WTC11 (cell line): ENCODE data around the gene SYNPO2. TPM values are rescaled to one million over a fixed set of nuclear protein-coding genes. Genes with fewer than 3 reads are reported as not detected.

Experiments used
- ATAC-seq: fragments of 200-7000 bp; cut with Tn5 transposase; 2 replicates; pipeline ENCODE4 v1.10.0; 2021; ENCODE audit warnings: mild to moderate bottlenecking, moderate library complexity
- CTCF ChIA-PET: fragments of 300-600 bp; sonication (Branson Sonifier 250); formaldehyde crosslinking; loops from one replicate; lab custom pipeline; 2021; ENCODE audit warnings: antibody characterized with exemption; lab: Charles Lee
- POLR2A ChIA-PET: fragments of 350-600 bp; sonication (Branson Sonifier 250); formaldehyde crosslinking; loops from one replicate; lab custom pipeline; 2021; ENCODE audit warnings: antibody characterized with exemption; lab: Charles Lee
- DNase-seq: peaks from one replicate; pipeline ENCODE4 v3.0.0; 2021; ENCODE audit warnings: low spot score
- H3K27ac Mint-ChIP-seq: 2 replicates; pipeline ENCODE4 v1.8.0; 2021; ENCODE audit warnings: mixed read lengths
- H3K27me3 Mint-ChIP-seq: 2 replicates; pipeline ENCODE4 v1.8.0; 2021; ENCODE audit warnings: low read depth, mild to moderate bottlenecking, moderate library complexity, mixed read lengths
- H3K36me3 Mint-ChIP-seq: 2 replicates; pipeline ENCODE4 v1.8.0; 2021; ENCODE audit warnings: mixed read lengths
- H3K4me1 Mint-ChIP-seq: 2 replicates; pipeline ENCODE4 v1.8.0; 2022; ENCODE audit warnings: mixed read lengths
- H3K4me3 Mint-ChIP-seq: 2 replicates; pipeline ENCODE4 v1.8.0; 2021; ENCODE audit warnings: mild to moderate bottlenecking, moderate library complexity, mixed read lengths
- H3K9me3 Mint-ChIP-seq: 2 replicates; pipeline ENCODE4 v1.8.0; 2021; ENCODE audit warnings: mixed read lengths
- CBFB ChIP-seq: sonication (generic); formaldehyde crosslinking; IDR thresholded peaks from 2 replicates; pipeline ENCODE4 v1.8.1; 2022; ENCODE audit warnings: mild to moderate bottlenecking, low read depth, missing genetic modification reagents
- CREB1 ChIP-seq: sonication (generic); formaldehyde crosslinking; IDR thresholded peaks from 2 replicates; pipeline ENCODE4 v1.8.0; 2023; ENCODE audit warnings: mild to moderate bottlenecking, missing genetic modification reagents
- EMX1 ChIP-seq: fragments of 250-450 bp; sonication (Bioruptor Pico); IDR thresholded peaks from 2 replicates; pipeline ENCODE4 v1.8.0; 2021; ENCODE audit warnings: mild to moderate bottlenecking
- ERG ChIP-seq: fragments of 250-450 bp; sonication (Bioruptor Pico); IDR thresholded peaks from 2 replicates; pipeline ENCODE4 v1.8.0; 2021; ENCODE audit warnings: mild to moderate bottlenecking
- ETV6 ChIP-seq: sonication (generic); formaldehyde crosslinking; IDR thresholded peaks from 2 replicates; pipeline ENCODE4 v1.8.1; 2022; ENCODE audit warnings: mild to moderate bottlenecking, missing genetic modification reagents
- FOXJ3 ChIP-seq: sonication (generic); formaldehyde crosslinking; IDR thresholded peaks from 2 replicates; pipeline ENCODE4 v1.9.0; 2021; ENCODE audit warnings: missing genetic modification reagents, mild to moderate bottlenecking, borderline replicate concordance
- FOXP1 ChIP-seq: sonication (generic); formaldehyde crosslinking; IDR thresholded peaks from 2 replicates; pipeline ENCODE4 v1.8.0; 2022; ENCODE audit warnings: missing genetic modification reagents, mild to moderate bottlenecking, moderate library complexity, borderline replicate concordance
- GABPB1 ChIP-seq: sonication (generic); formaldehyde crosslinking; IDR thresholded peaks from 2 replicates; pipeline ENCODE4 v1.8.1; 2023; ENCODE audit warnings: mild to moderate bottlenecking, missing genetic modification reagents
- GTF2I ChIP-seq: fragments of 250-450 bp; sonication (Bioruptor Pico); conservative IDR thresholded peaks from 2 replicates; pipeline ENCODE4 v1.4.0; 2021; ENCODE audit warnings: mild to moderate bottlenecking
- SMAD4 ChIP-seq: sonication (generic); formaldehyde crosslinking; IDR thresholded peaks from 2 replicates; pipeline ENCODE4 v1.8.0; 2022; ENCODE audit warnings: mild to moderate bottlenecking, missing genetic modification reagents
- ZBTB21 ChIP-seq: sonication (generic); formaldehyde crosslinking; IDR thresholded peaks from 2 replicates; pipeline ENCODE4 v1.8.1; 2023; ENCODE audit warnings: mild to moderate bottlenecking, missing genetic modification reagents, borderline replicate concordance
- ZNF121 ChIP-seq: sonication (generic); formaldehyde crosslinking; IDR thresholded peaks from 2 replicates; pipeline ENCODE4 v1.8.0; 2023; ENCODE audit warnings: missing genetic modification reagents
- ZNF138 ChIP-seq: sonication (generic); formaldehyde crosslinking; conservative IDR thresholded peaks from 2 replicates; pipeline ENCODE4 v1.8.1; 2022; ENCODE audit warnings: mild to moderate bottlenecking, moderate library complexity, missing genetic modification reagents
- ZNF219 ChIP-seq: sonication (generic); formaldehyde crosslinking; IDR thresholded peaks from 2 replicates; pipeline ENCODE4 v1.8.0; 2023; ENCODE audit warnings: missing genetic modification reagents, mild to moderate bottlenecking, borderline replicate concordance
- ZNF232 ChIP-seq: sonication (generic); formaldehyde crosslinking; IDR thresholded peaks from 2 replicates; pipeline ENCODE4 v1.8.0; 2022; ENCODE audit warnings: mild to moderate bottlenecking, missing genetic modification reagents
- ZNF423 ChIP-seq: fragments of 250-450 bp; sonication (Bioruptor Pico); IDR thresholded peaks from 2 replicates; pipeline ENCODE4 v2.1.2; 2022; ENCODE audit warnings: mild to moderate bottlenecking, moderate library complexity
- total RNA-seq: library from RNA; stranded (reverse); gene quantifications from 3 replicates; pipeline ENCODE4 v1.2.3, GENCODE V29; 2021

SYNPO2 gene
- total RNA-seq, 1 experiment from 2014 or later = 1.9 TPM

- POLR2A ChIA-PET = no interaction called here
- CTCF ChIA-PET = no interaction called here
- Mint-ChIP-seq H3K4me1 (peaks cover 10% of the 10 kb centered on the region), H3K9me3 (no peaks in the 10 kb centered on the region), H3K27ac (no peak overlapping the region), H3K27me3 (no peaks in the 10 kb centered on the region), H3K36me3 (no peaks in the 10 kb centered on the region), H3K4me3 (no peak overlapping the region)
- DNase-seq = no peak
- no peak for ATAC-seq
- TF ChIP-seq ZNF423 (CRISPR knock-in tag) = no peak
- no peak for TF ChIP-seq ZNF219 (CRISPR knock-in tag)
These were observed 217.0 kb downstream of the SYNPO2 start for GRCh38 chr4:119105605-119106004.

DNA sequence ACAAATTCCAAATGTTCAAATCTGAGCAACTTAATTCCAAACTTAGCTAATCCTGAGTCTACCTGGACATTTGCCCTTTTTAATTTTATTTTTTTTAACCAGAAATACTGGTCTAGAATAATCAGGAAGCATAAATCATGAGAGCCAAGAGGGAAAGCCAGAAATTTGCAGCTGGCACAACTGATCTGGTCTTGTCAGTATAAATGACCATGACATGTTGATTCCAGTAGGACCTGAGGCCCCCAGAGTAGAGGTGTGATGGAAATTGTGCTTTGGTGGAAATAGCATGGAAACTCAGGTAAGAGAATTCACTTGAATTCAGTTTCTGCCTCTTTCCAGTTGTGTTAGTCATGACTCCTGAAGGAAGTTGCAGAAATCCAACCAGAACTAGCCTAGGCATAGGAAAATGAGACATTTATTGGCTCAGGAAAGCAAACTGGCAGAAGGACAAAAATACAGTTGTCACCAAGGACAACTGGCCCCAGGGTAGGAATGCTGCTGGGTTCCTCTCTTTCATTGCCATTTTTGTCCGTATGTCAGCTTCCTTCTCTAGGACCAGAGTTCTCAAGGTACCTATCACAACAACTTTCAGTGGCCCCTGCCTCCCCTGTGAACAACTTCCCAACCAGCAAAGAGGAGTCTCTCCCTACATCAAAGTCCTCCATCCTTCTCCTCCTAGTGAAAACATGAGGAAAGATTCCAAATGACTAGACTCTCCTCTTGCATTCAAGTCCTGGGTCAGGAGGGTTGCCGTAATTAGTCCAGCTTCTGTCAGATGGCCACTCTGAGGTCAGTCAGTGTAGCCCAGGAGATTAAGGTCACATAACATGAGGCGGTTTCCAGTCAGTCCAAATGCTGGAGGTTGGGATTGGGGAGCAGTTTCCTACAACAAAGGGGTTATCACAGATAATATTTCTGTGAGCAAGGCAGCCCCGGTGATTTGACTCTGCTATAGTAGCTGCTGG is 217.7 kb downstream of the SYNPO2 start:
- H3K36me3 Mint-ChIP-seq = no peaks in the 10 kb centered on the region
- DNase-seq (no peak), ATAC-seq (no peak)
- no peaks in the 10 kb centered on the region for H3K9me3 Mint-ChIP-seq
- ChIA-PET POLR2A (no interaction called here), CTCF (interaction anchor here (0.8 kb wide), 1 partner anchor 30 kb away, joined by 3 read pairs; no protein-coding TSS in a partner anchor)
- H3K4me3 Mint-ChIP-seq = no peak overlapping the region
- H3K4me1 Mint-ChIP-seq = peaks cover 8% of the 10 kb centered on the region
- H3K27me3 Mint-ChIP-seq = no peaks in the 10 kb centered on the region
- no peak for TF ChIP-seq CREB1 (CRISPR knock-in tag)
- no peak for TF ChIP-seq ZNF423 (CRISPR knock-in tag)
- TF ChIP-seq GABPB1 (CRISPR knock-in tag) = no peak
- TF ChIP-seq ERG (CRISPR knock-in tag) = no peak
- TF ChIP-seq ZBTB21 (CRISPR knock-in tag) = no peak
- no peak for TF ChIP-seq ZNF138
- no peak for TF ChIP-seq GTF2I (CRISPR knock-in tag)
- no peak for TF ChIP-seq ZNF121 (CRISPR knock-in tag)
- no peak for TF ChIP-seq FOXP1
- TF ChIP-seq EMX1 (CRISPR knock-in tag) = no peak
- no peak for TF ChIP-seq CBFB
- no peak overlapping the region for H3K27ac Mint-ChIP-seq

GRCh38 chr4:119110121-119110520 is 221.5 kb downstream of the SYNPO2 start:
- POLR2A ChIA-PET = no interaction called here
- no peak overlapping the region for H3K27ac Mint-ChIP-seq
- H3K27me3 Mint-ChIP-seq = no peaks in the 10 kb centered on the region
- H3K36me3 Mint-ChIP-seq = no peaks in the 10 kb centered on the region
- CTCF ChIA-PET = no interaction called here
- ATAC-seq = no peak
- no peaks in the 10 kb centered on the region for H3K4me1 Mint-ChIP-seq
- no peak overlapping the region for H3K4me3 Mint-ChIP-seq
- DNase-seq = no peak
- no peaks in the 10 kb centered on the region for H3K9me3 Mint-ChIP-seq
- TF ChIP-seq FOXJ3 (CRISPR knock-in tag) (no peak), ETV6 (CRISPR knock-in tag) (no peak), CREB1 (CRISPR knock-in tag) (no peak), GABPB1 (CRISPR knock-in tag) (no peak), SMAD4 (CRISPR knock-in tag) (no peak), ZNF232 (CRISPR knock-in tag) (no peak), ZBTB21 (CRISPR knock-in tag) (no peak)

Other genes starting within 250 kb of the SYNPO2 start
- 49.7 to 53.1 TPM (median 51.1 TPM) in 3 replicates for gene METTL14, start 203.5 kb upstream of the SYNPO2 start, total RNA-seq
- 44.2 to 63.1 TPM (median 50.6 TPM) in 3 replicates for gene SEC24D, start 52.7 kb upstream of the SYNPO2 start, total RNA-seq
- not detected in 3 replicates for gene MYOZ2, start 247.0 kb downstream of the SYNPO2 start, total RNA-seq